Posterior cingulate gyrus (tissue), 11 donors: ENCODE measurements around the gene PCDHGA11.
A peak's percentile ranks its signal among the peaks of the same experiment; 100 is the strongest.
"Not testable (repeated sequence)": the region's sequence is repeated elsewhere in the genome, so short reads cannot be mapped to it uniquely, and the experiment has no call there.

Experiments used
- DNase-seq, 10 donors: peaks; one replicate each; pipeline versions ENCODE4 v3.0.0 to v3.0.0-alpha.2; 2020 to 2021; ENCODE audit warnings: mixed read lengths in 3 of 10
- intact Hi-C: fragments of 100-400 bp; cut with DNase I; formaldehyde crosslinking; loops from one replicate; pipeline ENCODE4 v1.15.1; 2023

Gene PCDHGA11

DNA sequence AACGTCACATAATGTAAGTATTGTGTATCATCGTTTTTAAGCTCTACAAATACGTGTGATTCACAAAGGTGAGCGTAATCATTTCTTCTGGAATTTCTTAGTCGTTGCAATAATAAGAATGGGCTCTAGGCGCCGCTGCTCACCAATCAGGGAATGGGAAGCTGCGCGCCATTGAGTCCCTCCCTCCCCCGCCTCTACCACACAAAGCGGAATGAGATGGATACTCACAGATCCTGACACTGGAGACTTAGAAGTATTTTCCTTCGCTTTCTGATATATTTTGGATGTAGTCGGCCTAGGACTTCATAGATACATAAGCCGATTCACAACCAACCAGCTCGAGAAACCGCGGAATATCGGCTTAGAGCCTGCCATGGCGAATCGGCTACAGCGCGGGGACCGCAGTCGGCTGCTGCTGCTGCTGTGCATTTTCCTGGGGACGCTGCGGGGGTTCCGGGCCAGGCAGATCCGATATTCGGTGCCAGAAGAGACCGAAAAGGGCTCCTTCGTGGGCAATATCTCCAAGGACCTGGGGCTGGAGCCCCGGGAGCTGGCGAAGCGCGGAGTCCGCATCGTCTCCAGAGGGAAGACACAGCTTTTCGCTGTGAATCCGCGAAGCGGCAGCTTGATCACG, at the start of gene PCDHGA11:
Gene PCDHGA11 (plus strand): TSS at position 197 of the 634 bp plus-strand sequence. CDS start 177 bp downstream, at position 374.
- peak in 1 of 10 donors; percentile 66 for DNase-seq
- intact Hi-C loops, result no loop called here

DNA sequence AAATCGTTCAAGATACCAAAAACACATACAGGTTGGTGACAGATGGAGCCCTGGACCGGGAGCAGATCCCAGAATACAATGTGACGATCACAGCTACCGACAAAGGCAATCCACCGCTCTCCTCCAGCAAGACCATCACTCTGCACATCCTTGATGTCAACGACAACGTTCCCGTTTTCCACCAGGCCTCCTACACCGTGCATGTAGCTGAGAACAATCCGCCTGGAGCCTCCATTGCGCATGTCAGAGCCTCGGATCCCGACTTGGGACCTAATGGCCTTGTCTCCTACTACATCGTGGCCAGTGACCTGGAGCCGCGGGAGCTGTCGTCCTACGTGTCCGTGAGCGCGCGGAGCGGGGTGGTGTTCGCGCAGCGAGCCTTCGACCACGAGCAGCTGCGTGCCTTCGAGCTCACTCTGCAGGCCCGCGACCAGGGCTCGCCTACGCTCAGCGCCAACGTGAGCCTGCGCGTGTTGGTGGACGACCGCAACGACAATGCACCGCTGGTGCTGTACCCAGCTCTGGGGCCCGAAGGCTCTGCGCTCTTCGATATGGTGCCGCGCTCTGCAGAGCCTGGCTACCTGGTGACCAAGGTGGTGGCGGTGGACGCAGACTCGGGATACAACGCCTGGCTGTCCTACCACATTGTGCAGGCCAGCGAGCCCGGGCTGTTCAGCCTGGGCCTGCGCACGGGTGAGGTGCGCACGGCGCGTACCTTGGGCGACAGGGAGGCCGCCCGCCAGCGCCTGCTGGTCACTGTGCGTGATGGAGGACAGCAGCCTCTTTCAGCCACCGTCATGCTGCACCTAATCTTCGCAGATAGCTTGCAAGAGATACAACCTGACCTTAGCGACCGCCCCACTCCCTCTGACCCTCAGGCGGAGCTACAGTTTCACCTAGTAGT, 49.0 kb upstream of the PCDHGA11 start:
- intact Hi-C loops, result no loop called here
- no peak for DNase-seq

DNA sequence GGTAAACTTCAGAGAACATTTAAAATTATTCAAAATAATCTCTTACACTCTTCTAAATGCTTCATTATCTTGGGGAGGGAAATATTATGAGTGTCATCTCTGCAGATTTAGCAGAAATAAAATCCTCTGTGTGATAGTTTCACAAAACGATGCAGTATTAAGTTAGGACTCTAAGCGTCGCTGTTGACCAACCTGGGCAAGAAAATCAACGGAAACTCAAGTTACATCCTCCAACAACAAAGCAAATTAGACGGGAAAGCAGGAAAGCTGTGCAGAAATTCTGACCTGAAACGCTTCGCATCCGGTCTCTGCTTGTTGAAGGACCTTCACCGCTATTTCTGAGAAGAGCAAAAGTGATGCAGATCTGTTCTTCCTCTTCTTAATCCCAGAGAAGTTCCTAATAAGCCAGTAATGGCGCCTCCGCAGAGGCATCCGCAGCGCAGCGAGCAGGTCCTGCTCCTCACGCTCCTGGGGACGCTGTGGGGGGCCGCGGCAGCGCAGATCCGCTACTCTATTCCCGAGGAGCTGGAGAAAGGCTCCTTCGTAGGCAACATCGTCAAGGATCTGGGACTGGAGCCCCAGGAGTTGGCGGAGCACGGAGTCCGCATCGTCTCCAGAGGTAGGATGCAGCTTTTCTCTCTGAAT, 47.1 kb upstream of the PCDHGA11 start, which contains the start of gene PCDHGA6:
Gene PCDHGA6 (plus strand): TSS at position 219 of the 645 bp plus-strand sequence. CDS start 193 bp downstream, at position 412.
- intact Hi-C loops, result no loop called here
- no peak for DNase-seq

DNA sequence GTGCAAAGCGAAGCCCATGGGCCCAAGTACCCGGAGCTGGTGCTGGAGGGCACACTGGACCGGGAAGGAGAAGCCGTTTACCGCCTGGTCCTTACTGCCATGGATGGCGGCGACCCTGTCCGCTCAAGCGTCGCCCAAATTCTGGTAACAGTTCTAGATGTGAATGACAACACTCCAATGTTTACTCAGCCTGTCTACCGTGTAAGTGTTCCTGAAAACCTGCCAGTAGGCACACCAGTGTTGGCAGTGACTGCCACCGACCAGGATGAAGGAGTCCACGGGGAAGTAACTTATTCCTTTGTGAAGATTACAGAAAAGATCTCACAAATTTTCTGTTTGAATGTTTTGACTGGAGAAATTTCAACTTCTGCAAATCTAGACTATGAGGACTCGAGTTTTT, 46.2 kb upstream of the PCDHGA11 start:
- intact Hi-C loops, result no loop called here
- DNase-seq, result no peak

DNA sequence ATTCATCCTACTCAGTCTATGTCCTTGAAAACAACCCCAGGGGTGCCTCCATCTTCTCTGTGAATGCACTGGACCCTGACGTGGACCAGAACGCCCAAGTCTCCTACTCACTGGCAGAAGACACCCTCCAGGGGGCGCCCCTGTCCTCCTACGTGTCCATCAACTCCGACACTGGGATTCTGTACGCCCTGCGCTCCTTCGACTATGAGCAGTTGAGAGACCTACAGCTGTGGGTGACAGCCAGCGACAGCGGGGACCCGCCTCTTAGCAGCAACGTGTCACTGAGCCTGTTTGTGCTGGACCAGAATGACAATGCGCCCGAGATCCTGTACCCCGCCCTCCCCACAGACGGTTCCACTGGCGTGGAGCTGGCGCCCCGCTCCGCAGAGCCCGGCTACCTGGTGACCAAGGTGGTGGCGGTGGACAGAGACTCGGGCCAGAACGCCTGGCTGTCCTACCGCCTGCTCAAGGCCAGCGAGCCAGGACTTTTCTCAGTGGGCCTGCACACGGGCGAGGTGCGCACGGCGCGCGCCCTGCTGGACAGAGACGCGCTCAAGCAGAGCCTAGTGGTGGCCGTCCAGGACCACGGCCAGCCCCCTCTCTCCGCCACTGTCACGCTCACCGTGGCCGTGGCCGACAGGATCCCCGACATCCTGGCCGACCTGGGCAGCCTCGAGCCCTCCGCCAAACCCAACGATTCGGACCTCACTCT, 45.3 kb upstream of the PCDHGA11 start:
- intact Hi-C loops, DNase-seq: not testable (repeated sequence)

DNA sequence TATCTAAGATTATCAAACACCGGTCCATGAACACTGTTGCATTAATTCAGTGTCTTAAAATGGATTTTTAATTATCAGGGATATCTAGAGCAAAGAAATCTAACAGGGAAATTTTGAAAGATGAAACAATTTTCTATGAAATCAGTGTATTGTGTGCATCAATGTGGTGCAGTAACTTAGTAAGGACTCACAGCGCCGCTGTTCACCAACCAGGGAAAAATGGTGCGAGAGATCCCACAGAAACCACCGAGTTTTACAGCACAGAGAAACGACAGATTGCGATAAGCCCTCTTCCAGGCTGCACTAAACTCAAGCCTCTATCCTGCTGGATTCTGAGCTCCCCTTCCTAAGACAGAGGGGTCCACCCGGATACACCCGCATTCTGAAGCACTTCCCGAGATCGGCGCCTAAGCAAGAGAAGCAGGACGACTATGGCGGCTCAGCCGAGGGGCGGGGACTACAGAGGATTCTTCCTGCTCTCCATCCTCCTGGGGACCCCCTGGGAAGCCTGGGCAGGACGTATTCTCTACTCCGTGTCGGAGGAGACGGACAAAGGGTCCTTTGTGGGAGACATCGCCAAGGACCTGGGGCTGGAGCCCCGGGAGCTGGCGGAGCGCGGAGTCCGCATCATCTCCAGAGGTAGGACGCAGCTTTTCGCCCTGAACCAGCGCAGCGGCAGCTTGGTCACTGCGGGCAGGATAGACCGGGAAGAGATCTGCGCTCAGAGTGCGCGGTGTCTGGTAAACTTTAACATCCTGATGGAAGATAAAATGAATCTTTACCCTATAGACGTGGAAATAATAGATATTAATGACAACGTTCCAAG, 38.2 kb upstream of the PCDHGA11 start, which contains the start of gene PCDHGA7:
Gene PCDHGA7 (plus strand): TSS at position 274 of the 826 bp plus-strand sequence. CDS start 158 bp downstream, at position 432.
- intact Hi-C loops, result no loop called here
- DNase-seq, result no peak

DNA sequence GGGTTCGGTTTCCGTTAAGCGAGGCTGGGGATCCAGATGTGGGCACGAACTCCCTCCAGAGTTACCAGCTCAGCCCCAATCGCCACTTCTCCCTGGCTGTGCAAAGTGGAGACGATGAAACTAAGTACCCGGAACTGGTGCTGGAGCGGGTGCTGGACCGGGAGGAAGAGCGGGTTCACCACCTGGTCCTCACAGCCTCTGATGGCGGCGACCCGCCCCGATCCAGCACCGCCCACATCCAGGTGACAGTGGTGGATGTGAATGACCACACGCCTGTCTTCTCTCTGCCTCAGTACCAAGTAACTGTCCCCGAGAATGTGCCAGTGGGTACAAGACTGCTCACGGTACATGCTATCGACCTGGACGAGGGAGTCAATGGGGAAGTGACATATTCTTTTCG, 37.5 kb upstream of the PCDHGA11 start:
- intact Hi-C loops, result no loop called here

DNA sequence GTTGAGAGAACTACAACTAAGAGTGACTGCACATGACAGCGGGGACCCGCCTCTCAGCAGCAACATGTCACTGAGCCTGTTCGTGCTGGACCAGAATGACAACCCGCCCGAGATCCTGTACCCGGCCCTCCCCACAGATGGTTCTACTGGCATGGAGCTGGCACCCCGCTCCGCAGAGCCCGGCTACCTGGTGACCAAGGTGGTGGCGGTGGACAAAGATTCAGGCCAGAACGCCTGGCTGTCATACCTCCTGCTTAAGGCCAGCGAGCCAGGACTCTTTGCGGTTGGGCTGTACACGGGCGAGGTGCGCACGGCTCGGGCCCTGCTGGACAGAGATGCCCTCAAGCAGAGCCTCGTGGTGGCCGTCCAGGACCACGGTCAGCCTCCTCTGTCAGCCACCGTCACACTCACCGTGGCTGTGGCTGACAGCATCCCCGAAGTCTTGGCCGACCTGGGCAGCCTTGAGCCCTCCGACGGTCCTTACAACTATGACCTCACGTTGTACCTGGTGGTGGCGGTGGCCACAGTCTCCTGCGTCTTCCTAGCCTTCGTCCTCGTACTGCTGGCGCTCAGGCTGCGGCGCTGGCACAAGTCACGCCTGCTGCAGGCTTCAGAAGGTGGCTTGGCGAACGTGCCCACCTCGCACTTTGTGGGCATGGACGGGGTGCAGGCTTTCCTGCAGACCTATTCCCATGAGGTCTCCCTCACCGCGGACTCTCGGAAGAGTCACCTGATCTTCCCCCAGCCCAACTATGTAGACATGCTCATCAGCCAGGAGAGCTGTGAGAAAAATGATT, 36.2 kb upstream of the PCDHGA11 start:
- no peak for DNase-seq
- intact Hi-C loops, result no loop called here

More for the DNA sequence above, 37.5 kb upstream of the PCDHGA11 start:
- no peak for DNase-seq

DNA sequence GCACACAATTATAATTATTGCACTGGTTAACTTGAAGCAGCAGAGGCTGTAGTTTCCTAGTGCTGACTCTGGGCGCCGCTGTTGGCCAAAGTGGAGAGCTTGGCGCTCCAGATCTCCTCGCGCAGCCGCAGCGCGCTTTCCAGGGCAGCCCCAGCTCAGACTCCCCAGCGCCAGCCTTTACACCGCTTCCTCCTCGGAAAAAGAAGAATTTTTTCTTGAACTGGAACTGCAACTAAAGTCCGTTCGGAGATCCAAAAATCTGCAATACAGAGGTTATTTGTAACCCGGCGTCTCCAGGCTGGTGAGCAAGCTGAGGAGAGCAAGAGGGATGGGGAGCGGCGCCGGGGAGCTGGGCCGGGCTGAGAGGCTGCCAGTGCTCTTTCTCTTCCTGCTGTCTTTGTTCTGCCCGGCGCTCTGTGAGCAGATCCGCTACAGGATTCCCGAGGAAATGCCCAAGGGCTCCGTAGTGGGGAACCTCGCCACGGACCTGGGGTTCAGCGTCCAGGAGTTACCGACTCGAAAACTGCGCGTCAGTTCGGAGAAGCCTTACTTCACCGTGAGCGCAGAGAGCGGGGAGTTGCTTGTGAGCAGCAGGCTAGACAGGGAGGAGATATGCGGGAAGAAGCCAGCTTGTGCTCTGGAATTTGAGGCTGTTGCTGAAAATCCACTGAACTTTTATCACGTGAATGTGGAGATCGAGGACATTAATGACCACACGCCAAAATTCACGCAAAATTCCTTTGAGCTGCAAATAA, 33.1 kb upstream of the PCDHGA11 start, which contains the start of gene PCDHGB4:
Gene PCDHGB4 (plus strand): TSS at position 142 of the 755 bp plus-strand sequence. CDS start 187 bp downstream, at position 329.
- peak in 1 of 10 donors; percentile 63 for DNase-seq
- intact Hi-C loops, result not testable (repeated sequence)

DNA sequence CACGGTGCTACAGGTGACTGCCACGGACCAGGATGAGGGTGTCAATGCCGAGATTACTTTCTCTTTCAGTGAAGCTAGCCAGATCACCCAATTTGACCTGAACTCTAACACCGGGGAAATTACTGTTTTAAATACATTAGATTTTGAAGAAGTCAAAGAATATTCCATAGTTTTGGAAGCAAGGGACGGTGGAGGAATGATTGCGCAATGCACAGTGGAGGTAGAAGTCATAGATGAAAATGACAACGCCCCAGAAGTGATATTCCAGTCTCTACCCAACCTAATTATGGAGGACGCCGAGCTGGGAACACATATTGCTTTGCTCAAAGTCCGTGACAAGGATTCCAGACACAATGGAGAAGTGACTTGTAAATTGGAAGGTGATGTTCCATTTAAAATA, 32.2 kb upstream of the PCDHGA11 start:
- intact Hi-C loops, result no loop called here
- no peak for DNase-seq

DNA sequence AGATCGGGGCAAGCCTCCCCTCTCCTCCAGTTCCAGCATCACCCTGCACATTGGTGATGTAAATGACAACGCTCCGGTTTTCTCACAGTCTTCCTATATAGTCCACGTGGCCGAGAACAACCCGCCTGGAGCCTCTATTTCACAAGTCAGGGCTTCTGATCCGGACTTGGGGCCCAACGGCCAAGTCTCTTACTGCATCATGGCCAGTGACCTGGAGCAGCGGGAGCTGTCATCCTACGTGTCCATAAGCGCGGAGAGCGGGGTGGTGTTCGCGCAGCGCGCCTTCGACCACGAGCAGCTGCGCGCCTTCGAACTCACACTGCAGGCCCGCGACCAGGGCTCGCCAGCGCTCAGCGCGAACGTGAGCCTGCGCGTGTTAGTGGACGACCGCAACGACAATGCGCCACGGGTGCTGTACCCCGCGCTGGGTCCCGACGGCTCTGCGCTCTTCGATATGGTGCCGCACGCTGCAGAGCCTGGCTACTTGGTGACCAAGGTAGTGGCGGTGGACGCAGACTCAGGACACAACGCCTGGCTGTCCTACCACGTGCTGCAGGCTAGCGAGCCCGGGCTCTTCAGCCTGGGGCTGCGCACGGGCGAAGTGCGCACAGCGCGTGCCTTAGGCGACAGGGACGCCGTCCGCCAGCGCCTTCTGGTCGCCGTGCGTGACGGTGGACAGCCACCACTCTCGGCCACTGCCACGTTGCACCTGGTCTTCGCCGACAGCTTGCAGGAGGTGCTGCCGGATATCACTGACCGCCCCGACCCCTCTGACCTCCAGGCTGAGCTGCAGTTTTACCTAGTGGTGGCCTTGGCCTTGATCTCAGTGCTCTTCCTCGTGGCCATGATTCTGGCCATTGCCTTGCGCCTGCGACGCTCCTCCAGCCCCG, 31.5 kb upstream of the PCDHGA11 start:
- intact Hi-C loops, result no loop called here
- DNase-seq, result peak in 1 of 10 donors; percentile 80

DNA sequence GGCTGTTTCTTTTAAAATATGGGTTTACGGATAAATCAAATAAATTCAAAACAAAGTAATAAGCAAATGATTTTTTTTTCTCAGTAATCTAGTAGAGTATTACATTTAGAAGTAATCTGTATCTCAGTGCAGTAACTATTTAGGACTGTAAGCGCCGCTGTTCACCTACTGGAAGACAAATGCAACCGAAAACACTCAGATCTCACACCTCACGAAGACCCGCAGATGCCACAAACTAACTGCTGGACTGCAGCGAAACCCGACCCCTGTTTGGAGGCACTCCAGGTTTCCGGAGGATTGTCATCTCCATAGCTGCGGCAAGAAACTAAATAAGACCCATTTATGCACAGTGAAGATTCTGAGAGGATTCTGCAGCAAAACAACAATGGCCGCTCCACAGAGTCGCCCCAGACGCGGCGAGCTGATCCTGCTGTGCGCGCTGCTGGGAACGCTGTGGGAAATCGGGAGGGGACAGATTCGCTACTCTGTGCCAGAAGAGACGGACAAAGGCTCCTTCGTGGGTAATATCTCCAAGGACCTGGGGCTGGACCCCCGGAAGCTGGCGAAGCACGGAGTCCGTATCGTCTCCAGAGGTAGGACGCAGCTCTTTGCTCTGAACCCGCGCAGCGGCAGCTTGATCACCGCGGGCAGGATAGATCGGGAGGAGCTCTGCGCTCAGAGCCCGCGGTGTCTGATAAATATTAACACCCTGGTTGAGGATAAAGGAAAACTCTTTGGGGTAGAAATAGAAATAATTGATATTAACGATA, 28.2 kb upstream of the PCDHGA11 start, which contains the start of gene PCDHGA8:
Gene PCDHGA8 (plus strand): TSS at position 205 of the 770 bp plus-strand sequence. CDS start 181 bp downstream, at position 386.
- no peak for DNase-seq
- intact Hi-C loops, result no loop called here

DNA sequence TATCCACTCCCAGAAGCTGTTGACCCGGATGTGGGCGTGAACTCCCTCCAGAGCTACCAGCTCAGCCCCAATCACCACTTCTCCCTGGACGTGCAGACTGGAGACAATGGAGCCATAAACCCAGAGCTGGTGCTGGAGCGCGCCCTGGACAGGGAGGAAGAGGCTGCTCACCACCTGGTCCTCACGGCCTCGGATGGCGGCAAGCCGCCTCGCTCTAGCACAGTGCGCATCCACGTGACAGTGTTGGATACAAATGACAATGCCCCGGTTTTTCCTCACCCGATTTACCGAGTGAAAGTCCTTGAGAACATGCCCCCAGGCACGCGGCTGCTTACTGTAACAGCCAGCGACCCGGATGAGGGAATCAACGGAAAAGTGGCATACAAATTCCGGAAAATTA, 27.6 kb upstream of the PCDHGA11 start:
- intact Hi-C loops, result no loop called here
- DNase-seq, result no peak

DNA sequence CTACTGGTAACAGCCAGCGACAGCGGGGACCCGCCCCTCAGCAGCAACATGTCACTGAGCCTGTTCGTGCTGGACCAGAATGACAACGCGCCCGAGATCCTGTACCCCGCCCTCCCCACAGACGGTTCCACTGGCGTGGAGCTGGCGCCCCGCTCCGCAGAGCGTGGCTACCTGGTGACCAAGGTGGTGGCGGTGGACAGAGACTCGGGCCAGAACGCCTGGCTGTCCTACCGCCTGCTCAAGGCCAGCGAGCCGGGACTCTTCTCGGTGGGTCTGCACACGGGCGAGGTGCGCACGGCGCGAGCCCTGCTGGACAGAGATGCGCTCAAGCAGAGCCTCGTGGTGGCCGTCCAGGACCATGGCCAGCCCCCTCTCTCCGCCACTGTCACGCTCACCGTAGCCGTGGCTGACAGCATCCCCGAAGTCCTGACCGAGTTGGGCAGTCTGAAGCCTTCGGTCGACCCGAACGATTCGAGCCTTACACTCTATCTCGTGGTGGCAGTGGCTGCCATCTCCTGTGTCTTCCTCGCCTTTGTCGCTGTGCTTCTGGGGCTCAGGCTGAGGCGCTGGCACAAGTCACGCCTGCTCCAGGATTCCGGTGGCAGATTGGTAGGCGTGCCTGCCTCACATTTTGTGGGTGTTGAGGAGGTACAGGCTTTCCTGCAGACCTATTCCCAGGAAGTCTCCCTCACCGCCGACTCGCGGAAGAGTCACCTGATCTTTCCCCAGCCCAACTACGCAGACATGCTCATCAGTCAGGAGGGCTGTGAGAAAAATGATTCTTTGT, 26.3 kb upstream of the PCDHGA11 start:
- intact Hi-C loops, result not testable (repeated sequence)
- peak in 1 of 10 donors; percentile 66 for DNase-seq
